K562 (cell line): Measurements from ENCODE around the gene FATE1. TPM values are rescaled to one million over a fixed set of nuclear protein-coding genes. Genes with fewer than 3 reads are reported as not detected.

Source experiments
- ATAC-seq: fragments of 200-7000 bp; cut with Tn5 transposase; 3 replicates; pipeline ENCODE4 v1.9.1; 2020; ENCODE audit warnings: moderate library complexity
- BruUV-seq: library from RNA; stranded (reverse); fragments of 400-500 nt; replicated peaks from 2 replicates; lab custom pipeline; 2021; lab: Mats Ljungman, UMichigan
- CTCF ChIA-PET: fragments of 300-600 bp; formaldehyde crosslinking; extraction: SDS; loops from one replicate; lab custom pipeline; 2021; ENCODE audit warnings: low intra/inter-chr PET ratio; lab: Yijun Ruan, JAX
- POLR2A ChIA-PET: fragments of 300-600, 350-650 bp; sonication (Branson Sonifier 250); formaldehyde crosslinking; extraction: SDS; loops from one replicate; lab custom pipeline; 2021; ENCODE audit warnings: antibody characterized with exemption, inconsistent platforms; lab: Yijun Ruan, JAX
- DNase-seq, 4 experiments: peaks; one replicate each; pipeline versions ENCODE4 v3.0.0 to v3.0.0-alpha.2; 2011 to 2018; ENCODE audit warnings: low spot score in 3 of 4, mixed read lengths in 3 of 4; ENCODE audit errors: extremely low read depth in 1 of 4
- FAIRE-seq: peaks from 2 replicates; lab custom pipeline; 2011; peaks lifted over from hg19 to GRCh38; lab: Jason Lieb, UNC
- H2AFZ ChIP-seq: 2 replicates; pipeline ENCODE4 v1.6.0; 2011; ENCODE audit warnings: low read depth, low read length, control low read depth, inconsistent platforms
- H3K27ac ChIP-seq: fragments of 200-600 bp; 3 replicates; pipeline ENCODE4 v1.8.0; 2011; ENCODE audit warnings: low read depth, mild to moderate bottlenecking, control low read depth, inconsistent platforms, low read length, moderate library complexity, mixed read lengths; ENCODE audit errors: extremely low read depth
- H3K27me3 ChIP-seq, 2 experiments: fragments of 300-600 bp in 1 of 2; 2 replicates in 1 of 2; 3 replicates in 1 of 2; pipeline versions ENCODE4 v1.6.0 to v1.8.0; 2011; ENCODE audit warnings: inconsistent platforms in 2 of 2, low read length in 2 of 2, mild to moderate bottlenecking in 1 of 2, mixed read lengths in 1 of 2, moderate library complexity in 1 of 2; ENCODE audit not compliant: control insufficient read depth in 2 of 2, insufficient read depth in 2 of 2
- H3K36me3 ChIP-seq: fragments of 300-600 bp; 3 replicates; pipeline ENCODE4 v1.8.0; 2011; ENCODE audit warnings: mild to moderate bottlenecking, low read length, inconsistent platforms; ENCODE audit not compliant: control insufficient read depth, insufficient read depth
- H3K4me1 ChIP-seq, 2 experiments: fragments of 200-600 bp in 1 of 2; replicated peaks in 1 of 2; 2 replicates in 1 of 2; 3 replicates in 1 of 2; pipeline versions ENCODE4 v1.5.1 to v1.8.0; 2011; ENCODE audit warnings: inconsistent platforms in 2 of 2, low read length in 2 of 2, mild to moderate bottlenecking in 1 of 2, mixed read lengths in 1 of 2, moderate library complexity in 1 of 2; ENCODE audit not compliant: control insufficient read depth in 2 of 2, insufficient read depth in 2 of 2
- H3K4me2 ChIP-seq: 2 replicates; pipeline ENCODE4 v1.6.1; 2011; ENCODE audit warnings: low read length, control low read depth, inconsistent platforms, mixed read lengths; ENCODE audit not compliant: insufficient read depth
- H3K4me3 ChIP-seq: fragments of 200-600 bp; sonication (generic), shearing (Covaris generic); 2 replicates; pipeline ENCODE4 v1.5.1; 2016; ENCODE audit warnings: control low read depth, inconsistent platforms
- H3K79me2 ChIP-seq: fragments of 200-600 bp; 3 replicates; pipeline ENCODE4 v1.8.0; 2011; ENCODE audit warnings: low read length, inconsistent platforms; ENCODE audit not compliant: control insufficient read depth, insufficient read depth
- H3K9ac ChIP-seq, 2 experiments: 2 replicates each; pipeline versions ENCODE4 v1.6.0 to v1.6.1; 2011; ENCODE audit warnings: low read depth in 2 of 2, low read length in 2 of 2, control low read depth in 1 of 2, inconsistent platforms in 1 of 2, mild to moderate bottlenecking in 1 of 2, mixed read lengths in 1 of 2; ENCODE audit not compliant: insufficient read depth in 1 of 2
- H3K9me1 ChIP-seq: one replicate; pipeline ENCODE4 v1.6.0; 2011; ENCODE audit warnings: inconsistent platforms, mild to moderate bottlenecking, low read length, moderate library complexity; ENCODE audit not compliant: control insufficient read depth, insufficient read depth
- H3K9me3 ChIP-seq: replicated peaks from 2 replicates; pipeline ENCODE4 v1.5.1; 2011; ENCODE audit warnings: low read depth, low read length, inconsistent platforms; ENCODE audit not compliant: control insufficient read depth, insufficient read depth
- H4K20me1 ChIP-seq: replicated peaks from 2 replicates; pipeline ENCODE4 v1.6.1; 2011; ENCODE audit warnings: low read length, inconsistent platforms, mixed read lengths; ENCODE audit not compliant: control insufficient read depth, insufficient read depth
- JUND ChIP-seq, 2 experiments: IDR thresholded peaks; 2 replicates in 1 of 2; 3 replicates in 1 of 2; pipeline ENCODE4 v1.6.1; 2011; ENCODE audit warnings: borderline replicate concordance in 2 of 2, low read depth in 2 of 2, low read length in 2 of 2, improper control_type of control experiment in 1 of 2, missing biosample characterization in 1 of 2, missing genetic modification characterization in 1 of 2, missing genetic modification reagents in 1 of 2
- NONO ChIP-seq, 2 experiments: fragments of 200-400 bp in 1 of 2; fragments of 450-650 bp in 1 of 2; formaldehyde crosslinking in 1 of 2; IDR thresholded peaks; 2 replicates each; pipeline ENCODE4 v1.6.1; 2017; ENCODE audit warnings: low read depth in 2 of 2, mild to moderate bottlenecking in 2 of 2, moderate library complexity in 2 of 2, low read length in 1 of 2
- POLR3G ChIP-seq: IDR thresholded peaks from 2 replicates; pipeline ENCODE4 v1.6.1; 2011; ENCODE audit not compliant: insufficient read length, insufficient replicate concordance; ENCODE audit errors: extremely low read depth
- ZNF41 ChIP-seq: fragments of 250-450 bp; sonication (Bioruptor Pico); conservative IDR thresholded peaks from 2 replicates; pipeline ENCODE4 v1.4.0; 2020; ENCODE audit warnings: mild to moderate bottlenecking
- WGBS: fragments of 100-300 bp; shearing (Covaris generic); methylation state at CpG from one replicate; pipeline ENCODE4 v1.1.6; 2016; ENCODE audit warnings: low coverage, mixed read lengths; ENCODE audit not compliant: insufficient coverage; ENCODE audit errors: missing lambda C conversion rate; 5-methylcytosine and 5-hydroxymethylcytosine counted together
- in situ Hi-C: fragments of 300-500 bp; cut with MboI; formaldehyde crosslinking; loops from 4 replicates; pipeline ENCODE4 v1.15.0; 2018; ENCODE audit warnings: inconsistent platforms, mixed read lengths
- intact Hi-C: fragments of 100-400 bp; cut with micrococcal nuclease; formaldehyde crosslinking; loops from 2 replicates; pipeline ENCODE4 v1.14.2; 2022
- polyA plus RNA-seq, 8 experiments: library from polyadenylated mRNA; depleted of rRNA in 4 of 8; stranded (reverse) in 5 of 8; unstranded in 3 of 8; fragments of >200 nt; fragmentation: Nextera tagmentation in 2 of 8; fragmentation: Illumina TruSeq in 1 of 8; extraction: Ambion mirVana in 2 of 8; extraction: Trizol in 1 of 8; gene quantifications; 2 replicates each; pipeline versions ENCODE4 v1.2.1 to v1.2.3, GENCODE V29; 2011 to 2014; ENCODE audit warnings: inconsistent platforms in 1 of 8, missing spikeins in 1 of 8
- total RNA-seq, 7 experiments: library from RNA; depleted of rRNA in 6 of 7; stranded (reverse); fragments of >200 nt in 6 of 7; fragmentation: Illumina TruSeq in 2 of 7; extraction: Trizol in 2 of 7; gene quantifications; 2 replicates each; pipeline versions ENCODE4 v1.2.1 to v1.2.3, GENCODE V29; 2011 to 2021; ENCODE audit warnings: low replicate concordance in 1 of 7
- TF ChIP-seq, protein P1 (sequence below): fragments of 450-650 bp; IDR thresholded peaks from 2 replicates; pipeline ENCODE4 v1.6.1; 2016; ENCODE audit warnings: mild to moderate bottlenecking

Gene FATE1
- total and polyA plus RNA-seq, 9 of the 15 experiments (the other 6 are each of a cell fraction or from before 2014, with no cell fraction given): not detected

- in situ Hi-C loops: no loop called here
- TF ChIP-seq, protein P1, sequence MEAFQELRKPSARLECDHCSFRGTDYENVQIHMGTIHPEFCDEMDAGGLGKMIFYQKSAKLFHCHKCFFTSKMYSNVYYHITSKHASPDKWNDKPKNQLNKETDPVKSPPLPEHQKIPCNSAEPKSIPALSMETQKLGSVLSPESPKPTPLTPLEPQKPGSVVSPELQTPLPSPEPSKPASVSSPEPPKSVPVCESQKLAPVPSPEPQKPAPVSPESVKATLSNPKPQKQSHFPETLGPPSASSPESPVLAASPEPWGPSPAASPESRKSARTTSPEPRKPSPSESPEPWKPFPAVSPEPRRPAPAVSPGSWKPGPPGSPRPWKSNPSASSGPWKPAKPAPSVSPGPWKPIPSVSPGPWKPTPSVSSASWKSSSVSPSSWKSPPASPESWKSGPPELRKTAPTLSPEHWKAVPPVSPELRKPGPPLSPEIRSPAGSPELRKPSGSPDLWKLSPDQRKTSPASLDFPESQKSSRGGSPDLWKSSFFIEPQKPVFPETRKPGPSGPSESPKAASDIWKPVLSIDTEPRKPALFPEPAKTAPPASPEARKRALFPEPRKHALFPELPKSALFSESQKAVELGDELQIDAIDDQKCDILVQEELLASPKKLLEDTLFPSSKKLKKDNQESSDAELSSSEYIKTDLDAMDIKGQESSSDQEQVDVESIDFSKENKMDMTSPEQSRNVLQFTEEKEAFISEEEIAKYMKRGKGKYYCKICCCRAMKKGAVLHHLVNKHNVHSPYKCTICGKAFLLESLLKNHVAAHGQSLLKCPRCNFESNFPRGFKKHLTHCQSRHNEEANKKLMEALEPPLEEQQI: no peak
- TF ChIP-seq JUND (IDR thresholded peaks at IDR 0.05; ENCODE audit: borderline replicate concordance, low read depth, low read length): no peak
- TF ChIP-seq JUND (tag; IDR thresholded peaks at IDR 0.05; ENCODE audit: borderline replicate concordance, low read depth, low read length): no peak
- TF ChIP-seq ZNF41 (CRISPR knock-in tag): no peak
- TF ChIP-seq NONO (IDR thresholded peaks at IDR 0.05; ENCODE audit: low read depth in 2 of 2, low read length in 1 of 2): no peak
- TF ChIP-seq POLR3G: no peak
Measured at GRCh38 chrX:151708821-151709220, 7.0 kb upstream of the FATE1 start.

More at GRCh38 chrX:151708821-151709220, 7.0 kb upstream of the FATE1 start:
- no peaks in the 10 kb centered on the region for H3K36me3 ChIP-seq
- H3K4me2 ChIP-seq: no peak overlapping the region
- H3K27ac ChIP-seq: no peak overlapping the region
- no peak overlapping the region for H3K4me3 ChIP-seq
- POLR2A ChIA-PET: no interaction called here
- FAIRE-seq: no peak
- no peaks in the 10 kb centered on the region for H4K20me1 ChIP-seq
- no peak for DNase-seq
- no peaks in the 10 kb centered on the region for H3K9me1 ChIP-seq
- CTCF ChIA-PET: no interaction called here
- ATAC-seq: no peak
- H3K27me3 ChIP-seq: peaks cover 0 to 13% of the 10 kb centered on the region in 2 experiments; a peak in 4 of 5 replicates
- BruUV-seq: no TSS peak
- intact Hi-C loops: no loop called here
- H3K9ac ChIP-seq: no peak overlapping the region
- no peaks in the 10 kb centered on the region for H3K9me3 ChIP-seq
- no peak overlapping the region for H2AFZ ChIP-seq
- H3K79me2 ChIP-seq: no peaks in the 10 kb centered on the region
- WGBS: 0% methylated on average over 5 of the region's 7 CpGs
- H3K4me1 ChIP-seq: no peaks in the 10 kb centered on the region
